NCI-H1105 (cell line): Measurements from ENCODE around the gene NKAIN2.

Experiments
- DNase-seq: peaks from one replicate; lab custom pipeline; 2025; lab: John Stamatoyannopoulos, UW

NKAIN2 gene

GRCh38 chr6:124769811-124770544, 966.3 kb downstream of the NKAIN2 start:
- DNase-seq: no peak

- no peak for DNase-seq
These were observed 967.1 kb downstream of the NKAIN2 start for GRCh38 chr6:124770784-124771183.

GRCh38 chr6:124772733-124773319, 969.2 kb downstream of the NKAIN2 start:
- peak; percentile 19 for DNase-seq

- DNase-seq: no peak
These were observed 971.5 kb downstream of the NKAIN2 start for GRCh38 chr6:124775121-124775520.

- DNase-seq: no peak
These were observed 974.2 kb downstream of the NKAIN2 start for GRCh38 chr6:124777863-124778262.

GRCh38 chr6:124780623-124781022, 977.0 kb downstream of the NKAIN2 start:
- no peak for DNase-seq

- no peak for DNase-seq
These were observed 979.7 kb downstream of the NKAIN2 start for GRCh38 chr6:124783344-124783743.

- no peak for DNase-seq
These were observed 987.5 kb downstream of the NKAIN2 start for GRCh38 chr6:124791156-124791555.

GRCh38 chr6:124792386-124792785, 988.7 kb downstream of the NKAIN2 start:
- DNase-seq: peak; percentile 31

- no peak for DNase-seq
These were observed 989.7 kb downstream of the NKAIN2 start for GRCh38 chr6:124793398-124793797.

- peak; percentile 51 for DNase-seq
These were observed 992.2 kb downstream of the NKAIN2 start for GRCh38 chr6:124795643-124796463.

GRCh38 chr6:124796464-124796970, 992.9 kb downstream of the NKAIN2 start:
- no peak for DNase-seq

- DNase-seq: no peak
These were observed 993.6 kb downstream of the NKAIN2 start for GRCh38 chr6:124797224-124797623.

GRCh38 chr6:124798942-124799496, 995.4 kb downstream of the NKAIN2 start:
- no peak for DNase-seq

GRCh38 chr6:124799638-124800037, 996.0 kb downstream of the NKAIN2 start:
- no peak for DNase-seq

- DNase-seq: no peak
These were observed 996.6 kb downstream of the NKAIN2 start for GRCh38 chr6:124800222-124800621.

GRCh38 chr6:124812067-124812466, 1008.4 kb downstream of the NKAIN2 start:
- peak; percentile 36 for DNase-seq

- no peak for DNase-seq
These were observed 1015.7 kb downstream of the NKAIN2 start for GRCh38 chr6:124819346-124819745.

- DNase-seq: no peak
These were observed 1018.5 kb downstream of the NKAIN2 start for GRCh38 chr6:124822204-124822613.

- no peak for DNase-seq
These were observed 1019.1 kb downstream of the NKAIN2 start for GRCh38 chr6:124822721-124823120.

- DNase-seq: peak; percentile 16
These were observed 1019.8 kb downstream of the NKAIN2 start for GRCh38 chr6:124823240-124824111.
